HepG2 (cell line): ENCODE data around the gene EML2. TPM values are rescaled to one million over a fixed set of nuclear protein-coding genes. Genes with fewer than 3 reads are reported as not detected.

ENCODE experiments used
- ATF2 ChIP-seq: sonication (generic); formaldehyde crosslinking; IDR thresholded peaks from 2 replicates; pipeline ENCODE4 v1.4.0; 2020; ENCODE audit warnings: missing genetic modification reagents
- BCL6 ChIP-seq: IDR thresholded peaks from 2 replicates; pipeline ENCODE4 v1.6.1; 2016; ENCODE audit warnings: missing genetic modification reagents, missing compliant biosample characterization
- ETS1 ChIP-seq: sonication (generic); formaldehyde crosslinking; IDR thresholded peaks from 2 replicates; pipeline ENCODE4 v1.4.0; 2020; ENCODE audit warnings: missing genetic modification reagents
- GMEB2 ChIP-seq: IDR thresholded peaks from 2 replicates; pipeline ENCODE4 v1.6.1; 2016; ENCODE audit warnings: missing biosample characterization, missing genetic modification reagents, low read depth
- HOXA3 ChIP-seq: sonication (generic); formaldehyde crosslinking; IDR thresholded peaks from 2 replicates; pipeline ENCODE4 v1.5.0; 2020; ENCODE audit warnings: missing genetic modification reagents
- LRRFIP1 ChIP-seq: sonication (generic); formaldehyde crosslinking; conservative IDR thresholded peaks from 2 replicates; pipeline ENCODE4 v1.4.0; 2020; ENCODE audit warnings: missing genetic modification reagents
- MAFG ChIP-seq: sonication (generic); formaldehyde crosslinking; IDR thresholded peaks from 2 replicates; pipeline ENCODE4 v1.5.1; 2020; ENCODE audit warnings: mild to moderate bottlenecking, missing genetic modification reagents
- PRDM4 ChIP-seq: sonication (generic); formaldehyde crosslinking; IDR thresholded peaks from 2 replicates; pipeline ENCODE4 v1.9.0; 2021; ENCODE audit warnings: missing genetic modification reagents, borderline replicate concordance
- RXRA ChIP-seq: sonication (generic); formaldehyde crosslinking; IDR thresholded peaks from 2 replicates; pipeline ENCODE4 v1.5.1; 2020; ENCODE audit warnings: missing genetic modification reagents
- SALL2 ChIP-seq: sonication (generic); formaldehyde crosslinking; IDR thresholded peaks from 2 replicates; pipeline ENCODE4 v1.8.1; 2023; ENCODE audit warnings: mild to moderate bottlenecking, missing genetic modification reagents, inconsistent platforms
- SNRNP70 ChIP-seq: fragments of 200-400 bp; formaldehyde crosslinking; IDR thresholded peaks from 2 replicates; pipeline ENCODE4 v1.6.1; 2017; ENCODE audit warnings: mild to moderate bottlenecking, low read depth, low read length, moderate library complexity
- TEAD2 ChIP-seq: sonication (generic); formaldehyde crosslinking; IDR thresholded peaks from 2 replicates; pipeline ENCODE4 v1.9.0; 2021; ENCODE audit warnings: missing genetic modification reagents
- YY1 ChIP-seq: IDR thresholded peaks from 2 replicates; pipeline ENCODE4 v1.6.1; 2011; ENCODE audit warnings: low read length, low read depth, moderate library complexity, mild to moderate bottlenecking; ENCODE audit not compliant: insufficient read depth, insufficient replicate concordance
- ZNF121 ChIP-seq: sonication (generic); formaldehyde crosslinking; IDR thresholded peaks from 2 replicates; pipeline ENCODE4 v1.5.0; 2020; ENCODE audit warnings: mild to moderate bottlenecking, missing genetic modification reagents
- ZNF362 ChIP-seq: sonication (generic); formaldehyde crosslinking; IDR thresholded peaks from 2 replicates; pipeline ENCODE4 v1.4.0; 2020; ENCODE audit warnings: missing genetic modification reagents, mild to moderate bottlenecking, borderline replicate concordance
- ZNF547 ChIP-seq: sonication (generic); formaldehyde crosslinking; IDR thresholded peaks from 2 replicates; pipeline ENCODE4 v1.5.1; 2020; ENCODE audit warnings: mild to moderate bottlenecking, missing genetic modification reagents
- ZNF737 ChIP-seq: sonication (generic); formaldehyde crosslinking; IDR thresholded peaks from 2 replicates; pipeline ENCODE4 v1.5.0; 2020; ENCODE audit warnings: missing genetic modification reagents, mild to moderate bottlenecking, borderline replicate concordance
- ZNF790 ChIP-seq: sonication (generic); formaldehyde crosslinking; IDR thresholded peaks from 2 replicates; pipeline ENCODE4 v1.8.0; 2022; ENCODE audit warnings: missing genetic modification reagents, mild to moderate bottlenecking, borderline replicate concordance
- polyA plus RNA-seq, 8 experiments: library from polyadenylated mRNA; depleted of rRNA in 3 of 8; stranded (reverse) in 7 of 8; unstranded in 1 of 8; fragments of >200 nt; fragmentation: Illumina TruSeq in 4 of 8; extraction: Trizol in 4 of 8; gene quantifications; 2 replicates each; pipeline versions ENCODE4 v1.2.1 to v1.2.3, GENCODE V29; 2011 to 2016; ENCODE audit warnings: low read depth in 4 of 8, missing spikeins in 1 of 8, mixed read lengths in 1 of 8; ENCODE audit not compliant: insufficient read depth in 1 of 8
- total RNA-seq, 5 experiments: library from RNA; depleted of rRNA; stranded (reverse); fragments of >200 nt; fragmentation: Illumina TruSeq; extraction: Trizol; gene quantifications; 2 replicates each; pipeline ENCODE4 v1.2.3, GENCODE V29; 2016; ENCODE audit warnings: low read depth in 1 of 5

The EML2 gene
- total and polyA plus RNA-seq, 2 of the 13 experiments (the other 11 are each of a cell fraction or from before 2014, with no cell fraction given) = 7.3 to 12.9 TPM

- TF ChIP-seq TEAD2 (CRISPR knock-in tag) = no peak
- TF ChIP-seq LRRFIP1 (CRISPR knock-in tag) = no peak
- TF ChIP-seq HOXA3 (CRISPR knock-in tag) = 0 out of 2 replicates have a peak, but pooled peaks have one; percentile 36
- no peak for TF ChIP-seq ZNF121 (CRISPR knock-in tag)
- no peak for TF ChIP-seq PRDM4
- TF ChIP-seq SNRNP70 = no peak
- no peak for TF ChIP-seq ZNF547 (CRISPR knock-in tag)
- no peak for TF ChIP-seq ZNF362
- no peak for TF ChIP-seq ETS1 (CRISPR knock-in tag)
- peak; percentile 95 for TF ChIP-seq RXRA (CRISPR knock-in tag)
- TF ChIP-seq YY1 = peak; percentile 48
- TF ChIP-seq GMEB2 = no peak
- TF ChIP-seq ZNF790 (CRISPR knock-in tag) = no peak
- TF ChIP-seq ZNF737 (CRISPR knock-in tag) = no peak
- TF ChIP-seq MAFG (CRISPR knock-in tag) = no peak
- TF ChIP-seq SALL2 (CRISPR knock-in tag) = no peak
- TF ChIP-seq ATF2 (CRISPR knock-in tag) = peak; percentile 25; the same call in 1 of the 2 replicates
- TF ChIP-seq BCL6 (CRISPR knock-in tag) = 0 out of 2 replicates have a peak, but pooled peaks have one; percentile 37
Observed at GRCh38 chr19:45569619-45570421, 69.4 kb downstream of the EML2 start (continued).
